PC-9 (cell line): ENCODE measurements around the gene ARHGEF12. TPM values are rescaled to one million over a fixed set of nuclear protein-coding genes. Genes with fewer than 3 reads are reported as not detected.

Experiments
- BruUV-seq: library from RNA; stranded (reverse); fragments of 400-500 nt; replicated peaks from 2 replicates; lab custom pipeline; 2021; lab: Mats Ljungman, UMichigan
- CTCF ChIA-PET: fragments of 300-600 bp; sonication (Branson Sonifier 250); formaldehyde crosslinking; loops from one replicate; lab custom pipeline; 2022; ENCODE audit warnings: antibody characterized with exemption; lab: Charles Lee
- POLR2A ChIA-PET: fragments of 300-600 bp; sonication (Branson Sonifier 250); formaldehyde crosslinking; loops from one replicate; lab custom pipeline; 2022; ENCODE audit warnings: antibody characterized with exemption; ENCODE audit not compliant: unreplicated experiment; lab: Charles Lee
- DNase-seq, 2 experiments: peaks; one replicate each; pipeline versions ENCODE4 v3.0.0 to v3.0.0-alpha.2; 2015 to 2022; ENCODE audit warnings: mixed read lengths in 1 of 2
- H2AFZ ChIP-seq: fragments of 200-600 bp; sonication (generic); 2 replicates; pipeline ENCODE4 v1.8.1; 2017; ENCODE audit warnings: antibody characterized with exemption
- H3F3A ChIP-seq: fragments of 200-600 bp; sonication (generic); 2 replicates; pipeline ENCODE4 v1.8.1; 2017; ENCODE audit warnings: antibody characterized with exemption, mild to moderate bottlenecking, low read depth; ENCODE audit not compliant: insufficient read depth
- H3K27ac ChIP-seq: fragments of 200-600 bp; sonication (generic); 2 replicates; pipeline ENCODE4 v1.6.1; 2016; ENCODE audit warnings: mixed run types
- H3K27me3 ChIP-seq: fragments of 200-600 bp; sonication (generic); 2 replicates; pipeline ENCODE4 v1.6.1; 2016; ENCODE audit warnings: low read depth, mixed run types; ENCODE audit not compliant: insufficient read depth
- H3K36me3 ChIP-seq: fragments of 200-600 bp; sonication (generic); 2 replicates; pipeline ENCODE4 v1.6.1; 2016; ENCODE audit warnings: low read depth, mixed run types
- H3K4me1 ChIP-seq: fragments of 200-600 bp; sonication (generic); replicated peaks from 2 replicates; pipeline ENCODE4 v1.6.1; 2016; ENCODE audit warnings: mixed run types; ENCODE audit not compliant: insufficient read depth
- H3K4me2 ChIP-seq: fragments of 200-600 bp; sonication (generic); 2 replicates; pipeline ENCODE4 v1.6.1; 2017; ENCODE audit warnings: mixed run types
- H3K4me3 ChIP-seq: fragments of 200-600 bp; sonication (generic); 2 replicates; pipeline ENCODE4 v1.6.1; 2016; ENCODE audit warnings: mixed run types
- H3K79me2 ChIP-seq: fragments of 200-600 bp; sonication (generic); 2 replicates; pipeline ENCODE4 v1.6.1; 2017; ENCODE audit warnings: low read depth, mixed run types
- H3K9me2 ChIP-seq: fragments of 200-600 bp; sonication (generic); 2 replicates; pipeline ENCODE4 v1.8.1; 2017; ENCODE audit warnings: mild to moderate bottlenecking; ENCODE audit not compliant: insufficient read depth
- H3K9me3 ChIP-seq: fragments of 200-600 bp; sonication (generic); 2 replicates; pipeline ENCODE4 v1.8.1; 2016; ENCODE audit warnings: low read depth; ENCODE audit not compliant: insufficient read depth
- H4K20me1 ChIP-seq: fragments of 200-600 bp; sonication (generic); 2 replicates; pipeline ENCODE4 v1.8.1; 2017; ENCODE audit not compliant: insufficient read depth
- EZH2 ChIP-seq: fragments of 200-600 bp; sonication (generic); IDR thresholded peaks from 2 replicates; pipeline ENCODE4 v1.8.0; 2017; ENCODE audit warnings: antibody characterized with exemption, low read depth
- intact Hi-C: fragments of 100-400 bp; cut with micrococcal nuclease; formaldehyde crosslinking; loops from one replicate; pipeline ENCODE4 v1.10.0; 2022; ENCODE audit not compliant: unreplicated experiment
- total RNA-seq: library from RNA; stranded (reverse); gene quantifications from 2 replicates; pipeline ENCODE4 v1.2.3, GENCODE V29; 2021
- TF ChIP-seq, protein P1 (sequence below): fragments of 200-600 bp; sonication (generic); conservative IDR thresholded peaks from 2 replicates; pipeline ENCODE4 v1.6.1; 2017; ENCODE audit warnings: mixed run types, antibody characterized with exemption, mild to moderate bottlenecking, moderate library complexity

Gene ARHGEF12
- total RNA-seq, 1 experiment from 2014 or later, result 76.5 TPM

DNA sequence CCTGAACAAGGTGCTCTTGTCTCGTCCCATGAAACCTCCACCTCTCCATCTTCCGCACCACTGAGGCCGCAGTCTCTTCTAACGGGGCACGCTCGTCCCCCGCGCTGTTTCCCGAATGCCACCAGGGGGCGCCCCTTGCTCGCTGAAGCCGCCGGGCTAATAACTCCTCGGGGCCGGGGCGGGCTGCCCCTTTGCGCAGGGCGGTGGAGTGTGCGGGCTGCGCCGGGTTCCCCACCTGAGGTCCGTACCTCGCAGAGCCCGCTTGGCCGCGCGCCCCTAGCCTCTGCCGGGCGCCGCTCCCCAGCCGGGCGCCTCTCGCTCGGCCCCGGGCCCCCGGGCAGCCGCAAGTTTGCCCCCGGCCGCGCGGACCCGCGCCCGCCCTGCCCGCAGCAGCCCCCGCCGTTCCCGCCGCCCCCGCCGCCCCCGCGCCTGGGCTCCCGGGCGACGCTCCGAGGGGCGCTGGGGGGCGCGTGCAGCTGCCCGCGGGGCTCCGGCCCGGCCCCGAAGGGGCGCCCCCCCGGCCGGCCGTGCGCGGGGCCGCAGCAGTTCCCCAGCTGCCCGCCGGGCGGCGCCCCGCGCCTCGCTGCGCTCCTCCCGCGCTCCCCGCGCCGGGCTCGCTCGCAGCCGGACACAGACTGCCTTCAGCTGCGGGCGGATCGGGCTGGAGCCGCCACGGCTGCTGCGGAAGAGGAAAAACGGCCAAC lies 175.1 kb downstream of the ARHGEF12 start, which contains the start of gene GRIK4:
GRIK4 (plus strand) TSS at position 633 of the 704 bp plus-strand sequence. CDS start 148,571 bp downstream, outside the sequence.
- peak; percentile 56 to 74 for DNase-seq
- Histone ChIP-seq H3K4me3 (peak within 1 kb of the TSS; percentile 44; the same call in 1 of the 2 replicates), H3K27me3 (peaks cover 72% of the 10 kb centered on the region), H3K9me2 (no peaks in the 10 kb centered on the region), H3K4me1 (no peaks in the 10 kb centered on the region), H3F3A (no peaks in the 10 kb centered on the region), H3K36me3 (no peaks in the 10 kb centered on the region), H3K9me3 (no peaks in the 10 kb centered on the region), H3K79me2 (no peaks in the 10 kb centered on the region), H3K27ac (no peak within 1 kb of the TSS), H3K4me2 (peak within 1 kb of the TSS; percentile 64; the same call in 1 of the 2 replicates), H4K20me1 (no peaks in the 10 kb centered on the region; the same call in 1 of the 2 replicates), H2AFZ (no peak within 1 kb of the TSS)
- TF ChIP-seq, protein P1, sequence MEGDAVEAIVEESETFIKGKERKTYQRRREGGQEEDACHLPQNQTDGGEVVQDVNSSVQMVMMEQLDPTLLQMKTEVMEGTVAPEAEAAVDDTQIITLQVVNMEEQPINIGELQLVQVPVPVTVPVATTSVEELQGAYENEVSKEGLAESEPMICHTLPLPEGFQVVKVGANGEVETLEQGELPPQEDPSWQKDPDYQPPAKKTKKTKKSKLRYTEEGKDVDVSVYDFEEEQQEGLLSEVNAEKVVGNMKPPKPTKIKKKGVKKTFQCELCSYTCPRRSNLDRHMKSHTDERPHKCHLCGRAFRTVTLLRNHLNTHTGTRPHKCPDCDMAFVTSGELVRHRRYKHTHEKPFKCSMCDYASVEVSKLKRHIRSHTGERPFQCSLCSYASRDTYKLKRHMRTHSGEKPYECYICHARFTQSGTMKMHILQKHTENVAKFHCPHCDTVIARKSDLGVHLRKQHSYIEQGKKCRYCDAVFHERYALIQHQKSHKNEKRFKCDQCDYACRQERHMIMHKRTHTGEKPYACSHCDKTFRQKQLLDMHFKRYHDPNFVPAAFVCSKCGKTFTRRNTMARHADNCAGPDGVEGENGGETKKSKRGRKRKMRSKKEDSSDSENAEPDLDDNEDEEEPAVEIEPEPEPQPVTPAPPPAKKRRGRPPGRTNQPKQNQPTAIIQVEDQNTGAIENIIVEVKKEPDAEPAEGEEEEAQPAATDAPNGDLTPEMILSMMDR, result peak; percentile 97
- no peak for TF ChIP-seq EZH2
- intact Hi-C loops, result loop anchor here (1.0 to 10.0 kb wide), 7 partner anchors 174 to 1081 kb away; no protein-coding TSS in a partner anchor
- POLR2A ChIA-PET, result no interaction called here
- CTCF ChIA-PET, result interaction anchor here (0.7 kb wide), 2 partner anchors 121 to 174 kb away, joined by 5 to 15 read pairs; no protein-coding TSS in a partner anchor
- BruUV-seq, result no TSS peak

DNA sequence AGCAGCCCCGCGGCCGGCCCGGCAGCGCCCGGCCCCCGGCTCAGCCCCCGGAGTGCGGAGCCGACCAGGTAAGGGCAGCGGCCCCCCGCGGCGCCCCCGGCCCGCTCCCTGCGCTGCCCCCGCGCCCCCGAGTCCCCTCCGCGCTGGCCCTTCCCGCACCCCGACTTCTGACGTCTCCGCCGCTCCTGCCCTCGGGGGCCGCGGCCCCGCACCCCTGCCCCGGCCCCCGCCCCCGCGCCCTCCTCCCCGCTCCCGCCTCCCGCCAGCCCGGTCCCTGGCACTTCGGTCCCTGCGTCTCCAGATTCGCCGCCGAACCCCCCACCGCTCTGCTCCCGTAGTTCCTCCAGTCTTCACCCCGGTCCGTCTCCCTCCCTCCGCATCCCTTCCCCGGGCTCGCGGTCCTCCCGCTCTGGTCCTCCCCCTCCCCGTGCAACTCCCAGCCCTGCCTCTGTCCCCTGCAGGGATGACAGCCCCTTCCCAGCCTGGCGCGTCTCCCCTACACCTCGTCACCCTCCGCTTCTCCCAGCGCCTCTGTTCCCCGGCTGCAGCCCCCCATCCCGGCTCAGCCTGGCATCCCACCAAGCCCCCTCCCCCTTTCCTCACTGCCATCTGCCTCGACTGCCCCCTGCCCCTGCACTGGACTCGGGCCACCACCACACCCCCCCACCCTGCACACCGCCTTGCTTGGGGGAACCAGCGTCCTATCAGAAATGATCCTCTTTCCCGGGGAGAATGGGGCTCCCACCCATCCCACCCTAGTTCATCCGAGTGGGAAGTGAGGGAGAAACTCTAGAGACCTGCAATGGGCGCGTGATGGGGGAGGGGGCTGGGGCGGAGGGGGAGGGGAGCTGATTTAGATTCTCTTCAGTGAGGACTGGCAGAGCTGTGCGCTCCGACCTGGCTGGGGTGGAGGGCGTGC lies 175.9 kb downstream of the ARHGEF12 start:
- no peak for TF ChIP-seq EZH2
- TF ChIP-seq, protein P1, result no peak
- H3K36me3 ChIP-seq, result no peaks in the 10 kb centered on the region
- no peak overlapping the region for H3K4me3 ChIP-seq
- BruUV-seq, result no TSS peak
- no peak for DNase-seq
- no peak overlapping the region for H2AFZ ChIP-seq
- H4K20me1 ChIP-seq, result no peaks in the 10 kb centered on the region
- intact Hi-C loops, result loop anchor here (1.0 to 10.0 kb wide), 7 partner anchors 173 to 1080 kb away; no protein-coding TSS in a partner anchor
- H3F3A ChIP-seq, result no peaks in the 10 kb centered on the region
- peaks cover 72% of the 10 kb centered on the region for H3K27me3 ChIP-seq
- H3K79me2 ChIP-seq, result no peaks in the 10 kb centered on the region
- CTCF ChIA-PET, result interaction anchor here (0.5 to 0.7 kb wide), 4 partner anchors 120 to 487 kb away, joined by 3 to 15 read pairs (median 5); no protein-coding TSS in a partner anchor
- no peaks in the 10 kb centered on the region for H3K9me2 ChIP-seq
- POLR2A ChIA-PET, result no interaction called here
- no peaks in the 10 kb centered on the region for H3K9me3 ChIP-seq
- no peak overlapping the region for H3K27ac ChIP-seq
- H3K4me1 ChIP-seq, result no peaks in the 10 kb centered on the region
- no peak overlapping the region for H3K4me2 ChIP-seq

DNA sequence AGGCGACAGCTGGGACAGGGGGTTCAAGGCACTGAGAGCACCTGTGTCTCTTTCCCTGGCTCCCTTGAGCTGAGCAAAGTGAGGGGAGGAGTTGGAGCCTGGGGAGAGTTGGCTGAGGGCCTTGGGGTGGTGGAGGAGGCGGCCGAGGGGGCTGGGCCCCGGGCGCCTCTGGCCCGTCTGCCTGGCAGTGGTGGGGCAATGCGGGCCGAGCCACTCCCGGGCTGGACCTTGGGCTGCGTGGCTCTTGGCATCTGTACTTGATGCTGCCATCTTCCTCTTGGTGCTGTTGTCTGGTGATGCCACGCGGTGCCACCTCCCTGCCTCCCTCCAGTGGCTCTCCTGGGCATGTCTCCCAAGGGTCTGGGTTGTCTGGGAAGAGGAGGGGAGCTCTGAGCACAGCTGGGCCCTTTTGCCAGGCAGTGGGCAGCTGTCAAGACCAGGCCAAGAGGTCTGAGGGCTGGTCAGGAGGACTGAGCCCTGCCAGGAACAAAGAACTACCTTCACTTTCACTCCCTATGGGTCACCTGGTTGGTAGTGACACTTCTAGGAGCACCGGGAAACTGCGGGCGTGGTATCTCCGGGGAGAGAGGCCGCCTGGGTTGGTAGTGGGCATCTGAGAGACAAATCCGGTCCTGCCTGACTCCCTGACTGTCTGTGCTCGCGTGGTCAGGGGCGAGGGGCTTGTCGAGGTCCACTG lies 176.7 kb downstream of the ARHGEF12 start:
- Histone ChIP-seq H4K20me1 (no peaks in the 10 kb centered on the region), H3K79me2 (no peaks in the 10 kb centered on the region), H3K4me1 (no peaks in the 10 kb centered on the region), H3K27me3 (peaks cover 72% of the 10 kb centered on the region), H3K27ac (no peak overlapping the region), H3K4me3 (no peak overlapping the region), H2AFZ (no peak overlapping the region), H3K9me2 (no peaks in the 10 kb centered on the region), H3K36me3 (no peaks in the 10 kb centered on the region), H3K4me2 (no peak overlapping the region), H3K9me3 (no peaks in the 10 kb centered on the region), H3F3A (no peaks in the 10 kb centered on the region)
- DNase-seq, result no peak
- POLR2A ChIA-PET, result no interaction called here
- TF ChIP-seq, protein P1, result peak; percentile 33; the same call in 1 of the 2 replicates
- no peak for TF ChIP-seq EZH2
- intact Hi-C loops, result loop anchor here (5.0 to 10.0 kb wide), 4 partner anchors 341 to 1079 kb away; no protein-coding TSS in a partner anchor
- no TSS peak for BruUV-seq
- CTCF ChIA-PET, result interaction anchor here (0.5 to 0.7 kb wide), 2 partner anchors 172 to 486 kb away, joined by 3 to 5 read pairs; no protein-coding TSS in a partner anchor
